Skeletal muscle tissue (tissue), 4 donors: ENCODE measurements around the gene NUAK1. TPM values are rescaled to one million over a fixed set of nuclear protein-coding genes. Genes with fewer than 3 reads are reported as not detected.

Source experiments
- H3K27ac ChIP-seq: one replicate; pipeline ENCODE4 v1.7.0; 2013; ENCODE audit warnings: mild to moderate bottlenecking, low read depth, low read length, inconsistent platforms
- H3K27me3 ChIP-seq, 3 donors: one replicate each; pipeline ENCODE4 v1.7.0; 2013; ENCODE audit warnings: low read length in 3 of 3; ENCODE audit not compliant: control insufficient read depth in 3 of 3, insufficient read depth in 3 of 3
- H3K36me3 ChIP-seq, 3 donors: one replicate each; pipeline ENCODE4 v1.7.0; 2013; ENCODE audit warnings: low read length in 3 of 3; ENCODE audit not compliant: control insufficient read depth in 3 of 3, insufficient read depth in 3 of 3
- H3K4me1 ChIP-seq, 3 donors: one replicate each; pipeline ENCODE4 v1.7.0; 2013; ENCODE audit warnings: low read length in 3 of 3, mild to moderate bottlenecking in 3 of 3; ENCODE audit not compliant: control insufficient read depth in 3 of 3, insufficient read depth in 3 of 3
- H3K4me3 ChIP-seq, 3 donors: one replicate each; pipeline ENCODE4 v1.7.0; 2013; ENCODE audit warnings: low read length in 3 of 3
- H3K9ac ChIP-seq, 3 donors: one replicate each; pipeline ENCODE4 v1.7.0; 2013; ENCODE audit warnings: low read length in 3 of 3, mild to moderate bottlenecking in 3 of 3, moderate library complexity in 2 of 3, low read depth in 1 of 3
- H3K9me3 ChIP-seq, 3 donors: one replicate each; pipeline ENCODE4 v1.7.0; 2013; ENCODE audit warnings: low read length in 3 of 3; ENCODE audit not compliant: control insufficient read depth in 3 of 3
- total RNA-seq: library from RNA; depleted of rRNA; stranded (reverse); fragments of >200 nt; gene quantifications from one replicate; pipeline ENCODE4 v1.2.3, GENCODE V29; 2014
- donor health status: Osteomylitis.

NUAK1 gene
- total RNA-seq, 1 donor from 2014 or later: 9.4 TPM

DNA sequence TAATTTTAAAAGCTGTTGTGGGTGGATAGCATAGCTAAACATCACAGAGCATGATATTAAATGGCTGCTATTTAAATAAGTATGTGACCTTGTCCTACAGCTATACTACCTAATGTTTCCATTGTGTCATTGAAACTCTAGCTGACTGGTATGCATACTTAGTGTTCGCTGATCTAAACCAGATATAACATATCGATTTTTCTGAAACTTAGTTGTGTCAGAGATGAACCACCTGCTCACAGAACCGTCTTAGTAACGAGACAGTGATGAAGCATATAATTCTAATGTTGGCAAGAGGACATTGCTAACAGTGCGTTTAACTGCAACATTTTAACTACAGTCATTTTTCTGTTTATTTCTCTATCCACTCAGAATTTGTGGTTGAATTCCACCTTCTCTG, 36.1 kb upstream of the NUAK1 start:
- no peak overlapping the region for H3K27ac ChIP-seq

GRCh38 chr12:106173442-106173841, 34.7 kb upstream of the NUAK1 start:
- Histone ChIP-seq H3K4me3 (no peak overlapping the region), H3K36me3 (no peaks in the 10 kb centered on the region), H3K27me3 (no peaks in the 10 kb centered on the region), H3K9me3 (no peaks in the 10 kb centered on the region), H3K27ac (no peak overlapping the region), H3K4me1 (peaks cover 3 to 5% (median 4%) of the 10 kb centered on the region in 3 donors), H3K9ac (no peak overlapping the region)

More for the DNA sequence above, 36.1 kb upstream of the NUAK1 start:
- Histone ChIP-seq H3K4me1 (peaks cover 12 to 18% (median 16%) of the 10 kb centered on the region in 3 donors), H3K9me3 (no peaks in the 10 kb centered on the region), H3K9ac (no peak overlapping the region), H3K36me3 (no peaks in the 10 kb centered on the region), H3K4me3 (no peak overlapping the region), H3K27me3 (no peaks in the 10 kb centered on the region)

- Histone ChIP-seq H3K4me1 (peaks cover 0 to 4% (median 0%) of the 10 kb centered on the region in 3 donors), H3K9me3 (no peaks in the 10 kb centered on the region), H3K27ac (no peak overlapping the region), H3K4me3 (no peak overlapping the region), H3K27me3 (no peaks in the 10 kb centered on the region), H3K9ac (no peak overlapping the region), H3K36me3 (no peaks in the 10 kb centered on the region)
Measured at GRCh38 chr12:106171117-106171750, 32.5 kb upstream of the NUAK1 start.

GRCh38 chr12:106170285-106170684, 31.5 kb upstream of the NUAK1 start:
- Histone ChIP-seq H3K36me3 (no peaks in the 10 kb centered on the region), H3K27me3 (no peaks in the 10 kb centered on the region), H3K9me3 (no peaks in the 10 kb centered on the region), H3K4me3 (no peak overlapping the region), H3K9ac (no peak overlapping the region), H3K4me1 (peaks cover 0 to 4% (median 0%) of the 10 kb centered on the region in 3 donors), H3K27ac (no peak overlapping the region)

DNA sequence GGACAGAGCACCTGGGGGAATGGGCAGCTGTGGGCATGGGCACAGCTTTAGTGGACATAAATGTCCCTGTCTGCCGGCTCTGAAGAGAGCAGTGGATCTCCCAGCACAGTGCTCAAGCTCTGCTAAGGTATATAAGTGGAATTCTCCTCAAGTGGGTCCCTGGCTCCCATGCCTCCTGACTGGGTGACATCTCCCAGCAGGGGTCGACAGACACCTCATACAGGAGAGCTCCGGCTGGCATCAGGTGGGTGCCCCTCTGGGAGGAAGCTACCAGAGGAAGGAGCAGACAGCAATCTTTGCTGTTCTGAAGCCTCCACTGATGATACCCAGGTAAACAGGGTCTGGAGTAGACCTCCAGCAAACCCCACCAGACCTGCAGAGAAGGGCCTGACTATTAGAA, 25.0 kb upstream of the NUAK1 start:
- H3K9ac ChIP-seq: no peak overlapping the region

DNA sequence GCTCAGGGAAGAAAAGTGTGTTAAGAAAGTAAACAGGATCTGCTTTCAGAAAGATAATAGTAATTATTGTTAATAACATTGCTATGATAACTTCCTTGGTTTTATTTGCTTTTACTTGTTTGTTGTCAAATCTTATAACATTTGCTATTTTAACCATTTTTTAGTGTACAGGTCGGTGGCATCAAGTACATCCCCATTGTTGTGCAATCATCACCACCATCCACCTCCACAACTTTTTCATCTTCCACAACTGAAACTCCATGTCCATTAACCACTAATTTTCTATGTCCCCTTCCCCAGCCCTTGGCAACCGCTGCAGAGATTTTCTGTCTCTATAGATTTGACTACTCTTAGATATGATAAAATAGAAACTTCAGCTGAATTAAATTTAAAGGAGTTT, 22.7 kb upstream of the NUAK1 start:
- H3K9me3 ChIP-seq: no peaks in the 10 kb centered on the region

More for the DNA sequence above, 25.0 kb upstream of the NUAK1 start:
- H3K36me3 ChIP-seq: no peaks in the 10 kb centered on the region
- no peak overlapping the region for H3K27ac ChIP-seq
- no peak overlapping the region for H3K4me3 ChIP-seq
- no peaks in the 10 kb centered on the region for H3K27me3 ChIP-seq
- no peaks in the 10 kb centered on the region for H3K4me1 ChIP-seq
- H3K9me3 ChIP-seq: no peaks in the 10 kb centered on the region

DNA sequence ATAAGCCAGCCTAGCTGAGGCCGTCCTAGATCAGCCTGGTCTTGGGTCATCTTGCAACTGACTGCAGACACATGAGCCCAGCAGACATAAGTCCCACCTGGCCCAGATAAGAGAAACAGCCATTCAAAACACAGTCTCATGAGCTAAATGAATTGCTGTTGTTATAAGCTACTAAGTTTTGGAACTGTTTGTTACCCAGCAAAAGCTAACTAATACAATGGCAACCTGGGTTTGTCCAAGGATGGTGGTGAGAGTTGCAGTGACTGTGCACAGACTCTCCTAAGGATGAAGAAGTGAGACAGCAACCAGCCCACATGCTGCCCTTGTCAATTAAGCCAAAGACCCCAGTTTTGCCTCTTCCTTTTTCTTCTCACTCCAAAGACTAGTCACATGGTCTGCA, 22.2 kb upstream of the NUAK1 start:
- Histone ChIP-seq H3K27me3 (no peaks in the 10 kb centered on the region), H3K4me1 (no peaks in the 10 kb centered on the region), H3K9ac (no peak overlapping the region), H3K36me3 (no peaks in the 10 kb centered on the region), H3K27ac (no peak overlapping the region), H3K9me3 (no peaks in the 10 kb centered on the region), H3K4me3 (no peak overlapping the region)

More for the DNA sequence above, 22.7 kb upstream of the NUAK1 start:
- no peaks in the 10 kb centered on the region for H3K27me3 ChIP-seq
- H3K4me1 ChIP-seq: no peaks in the 10 kb centered on the region
- no peak overlapping the region for H3K27ac ChIP-seq
- no peaks in the 10 kb centered on the region for H3K36me3 ChIP-seq
- no peak overlapping the region for H3K9ac ChIP-seq
- H3K4me3 ChIP-seq: no peak overlapping the region

GRCh38 chr12:106157802-106158201, 19.0 kb upstream of the NUAK1 start:
- Histone ChIP-seq H3K27me3 (no peaks in the 10 kb centered on the region), H3K9me3 (no peaks in the 10 kb centered on the region)

DNA sequence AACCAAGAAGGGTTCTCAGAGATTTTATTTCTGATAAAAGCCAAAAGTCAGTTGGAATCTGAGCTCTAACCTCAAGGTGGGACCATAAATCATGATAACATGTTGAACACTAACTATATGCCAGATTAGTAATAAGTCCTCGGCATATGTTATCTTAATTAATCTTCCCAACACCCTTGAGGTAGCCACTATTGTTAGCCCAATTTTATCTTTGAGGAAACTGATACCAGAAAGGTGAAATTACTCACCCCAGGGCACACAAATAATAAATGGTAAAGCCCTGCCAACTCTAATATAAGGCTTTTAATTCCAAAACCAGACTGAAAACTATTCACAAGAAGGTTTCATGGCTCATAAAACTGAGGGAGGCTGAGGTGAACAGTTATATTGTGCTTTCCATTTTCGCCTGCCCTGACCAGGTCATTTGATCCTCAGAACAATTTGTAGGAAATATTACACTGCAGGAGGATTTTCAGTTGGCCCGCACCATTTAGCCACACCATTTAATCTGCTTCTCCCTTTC, 16.1 kb upstream of the NUAK1 start:
- Histone ChIP-seq H3K9ac (no peak overlapping the region), H3K27ac (no peak overlapping the region), H3K27me3 (no peaks in the 10 kb centered on the region), H3K36me3 (no peaks in the 10 kb centered on the region), H3K4me1 (peaks cover 9 to 10% (median 10%) of the 10 kb centered on the region in 3 donors), H3K4me3 (no peak overlapping the region), H3K9me3 (no peaks in the 10 kb centered on the region)

More at GRCh38 chr12:106157802-106158201, 19.0 kb upstream of the NUAK1 start:
- no peak overlapping the region for H3K4me3 ChIP-seq
- H3K4me1 ChIP-seq: peaks cover 3 to 8% (median 7%) of the 10 kb centered on the region in 3 donors
- no peak overlapping the region for H3K27ac ChIP-seq
- H3K36me3 ChIP-seq: no peaks in the 10 kb centered on the region
- no peak overlapping the region for H3K9ac ChIP-seq

- no peaks in the 10 kb centered on the region for H3K9me3 ChIP-seq
- no peak overlapping the region for H3K27ac ChIP-seq
- H3K36me3 ChIP-seq: no peaks in the 10 kb centered on the region
- no peaks in the 10 kb centered on the region for H3K27me3 ChIP-seq
- no peak overlapping the region for H3K9ac ChIP-seq
- no peak overlapping the region for H3K4me3 ChIP-seq
- peaks cover 23 to 27% (median 27%) of the 10 kb centered on the region in 3 donors for H3K4me1 ChIP-seq
Measured at GRCh38 chr12:106152334-106152733, 13.6 kb upstream of the NUAK1 start.
